ENCODE results near the gene DOK4.

Gene DOK4

DNA sequence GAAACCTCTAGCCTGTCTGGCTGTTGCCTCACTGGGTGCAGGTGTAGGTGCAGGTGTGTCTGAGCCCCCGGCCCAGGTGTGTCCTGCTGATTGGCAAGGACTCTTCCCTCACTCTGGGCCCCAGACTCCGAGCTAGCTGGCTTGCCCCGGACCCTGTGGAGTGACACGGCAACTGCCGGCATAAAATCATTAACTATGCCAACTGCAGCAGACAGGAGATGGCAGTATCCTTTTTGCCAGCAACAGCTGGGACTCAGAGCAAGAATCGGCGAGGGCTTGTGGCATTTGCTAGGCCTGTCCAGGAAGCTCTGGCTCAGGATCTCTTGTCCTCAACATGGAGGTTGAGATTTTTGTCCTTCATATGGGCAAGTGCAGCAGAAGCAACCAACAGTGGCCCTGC lies 59.9 kb downstream of the DOK4 start:
- no peaks in the 10 kb centered on the region for H3K9me3 ChIP-seq
- H3K36me3 ChIP-seq: peaks cover 29% of the 10 kb centered on the region
- no peak for DNase-seq
- H3K4me3 ChIP-seq (ENCODE audit: low read depth, low read length): no peak overlapping the region
- no peaks in the 10 kb centered on the region for H3K27me3 ChIP-seq
- H3K4me1 ChIP-seq: no peaks in the 10 kb centered on the region
- TF ChIP-seq, protein P1, sequence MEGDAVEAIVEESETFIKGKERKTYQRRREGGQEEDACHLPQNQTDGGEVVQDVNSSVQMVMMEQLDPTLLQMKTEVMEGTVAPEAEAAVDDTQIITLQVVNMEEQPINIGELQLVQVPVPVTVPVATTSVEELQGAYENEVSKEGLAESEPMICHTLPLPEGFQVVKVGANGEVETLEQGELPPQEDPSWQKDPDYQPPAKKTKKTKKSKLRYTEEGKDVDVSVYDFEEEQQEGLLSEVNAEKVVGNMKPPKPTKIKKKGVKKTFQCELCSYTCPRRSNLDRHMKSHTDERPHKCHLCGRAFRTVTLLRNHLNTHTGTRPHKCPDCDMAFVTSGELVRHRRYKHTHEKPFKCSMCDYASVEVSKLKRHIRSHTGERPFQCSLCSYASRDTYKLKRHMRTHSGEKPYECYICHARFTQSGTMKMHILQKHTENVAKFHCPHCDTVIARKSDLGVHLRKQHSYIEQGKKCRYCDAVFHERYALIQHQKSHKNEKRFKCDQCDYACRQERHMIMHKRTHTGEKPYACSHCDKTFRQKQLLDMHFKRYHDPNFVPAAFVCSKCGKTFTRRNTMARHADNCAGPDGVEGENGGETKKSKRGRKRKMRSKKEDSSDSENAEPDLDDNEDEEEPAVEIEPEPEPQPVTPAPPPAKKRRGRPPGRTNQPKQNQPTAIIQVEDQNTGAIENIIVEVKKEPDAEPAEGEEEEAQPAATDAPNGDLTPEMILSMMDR (IDR thresholded peaks at IDR 0.05; ENCODE audit: low read depth, low read length): no peak

DNA sequence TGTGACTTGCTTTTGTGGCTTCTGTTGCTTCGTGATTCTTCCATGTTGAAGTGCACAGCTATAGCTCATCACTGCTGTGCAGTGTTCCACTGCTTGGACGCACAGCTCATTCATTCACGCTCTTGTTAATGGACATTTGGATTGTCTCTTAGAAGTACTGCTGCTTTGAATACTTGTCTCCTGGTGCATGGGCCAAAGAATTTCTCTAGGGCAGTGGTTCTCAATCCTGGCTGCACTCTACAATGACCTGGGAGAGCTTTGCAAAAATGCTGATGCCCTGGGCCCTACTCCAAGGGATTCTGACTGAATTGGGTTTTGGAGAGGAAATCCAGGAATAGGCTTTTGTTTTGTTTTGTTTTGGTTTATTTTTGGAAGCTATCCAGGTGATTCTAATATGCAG lies 61.7 kb downstream of the DOK4 start:
- H3K4me3 ChIP-seq (ENCODE audit: low read depth, low read length): no peak overlapping the region
- H3K9me3 ChIP-seq: no peaks in the 10 kb centered on the region
- no peaks in the 10 kb centered on the region for H3K27me3 ChIP-seq
- TF ChIP-seq, protein P1 (IDR thresholded peaks at IDR 0.05; ENCODE audit: low read depth, low read length): no peak
- peaks cover 11% of the 10 kb centered on the region for H3K36me3 ChIP-seq
- peaks cover 1% of the 10 kb centered on the region; the same call in 1 of the 2 replicates for H3K4me1 ChIP-seq
- DNase-seq: no peak

DNA sequence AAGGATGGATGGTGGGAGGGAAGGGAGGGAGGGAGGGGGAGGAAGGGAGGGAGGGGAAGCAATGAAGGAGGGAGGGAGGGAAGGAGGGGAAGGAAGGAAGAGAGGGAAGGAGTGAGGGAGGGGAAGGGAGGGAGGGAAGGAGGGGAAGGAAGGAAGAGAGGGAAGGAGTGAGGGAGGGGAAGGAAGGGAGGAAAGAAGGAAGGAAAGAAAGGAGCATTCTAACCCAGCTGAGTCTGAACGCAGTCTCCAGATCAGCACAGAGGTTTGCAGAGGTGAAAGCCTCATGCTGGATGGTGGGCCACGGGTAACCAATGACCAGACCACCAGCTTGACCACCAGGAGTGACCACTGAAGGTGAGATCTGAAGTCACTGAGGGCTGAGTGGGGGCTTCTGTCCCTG lies 63.1 kb downstream of the DOK4 start:
- Histone ChIP-seq H3K4me3 (ENCODE audit: low read depth, low read length) (no peak overlapping the region), H3K4me1 (peaks cover 8% of the 10 kb centered on the region; the same call in 1 of the 2 replicates), H3K27me3 (no peaks in the 10 kb centered on the region), H3K36me3 (peaks cover 8% of the 10 kb centered on the region), H3K9me3 (no peaks in the 10 kb centered on the region)
- TF ChIP-seq, protein P1 (IDR thresholded peaks at IDR 0.05; ENCODE audit: low read depth, low read length): no peak
- DNase-seq: no peak

DNA sequence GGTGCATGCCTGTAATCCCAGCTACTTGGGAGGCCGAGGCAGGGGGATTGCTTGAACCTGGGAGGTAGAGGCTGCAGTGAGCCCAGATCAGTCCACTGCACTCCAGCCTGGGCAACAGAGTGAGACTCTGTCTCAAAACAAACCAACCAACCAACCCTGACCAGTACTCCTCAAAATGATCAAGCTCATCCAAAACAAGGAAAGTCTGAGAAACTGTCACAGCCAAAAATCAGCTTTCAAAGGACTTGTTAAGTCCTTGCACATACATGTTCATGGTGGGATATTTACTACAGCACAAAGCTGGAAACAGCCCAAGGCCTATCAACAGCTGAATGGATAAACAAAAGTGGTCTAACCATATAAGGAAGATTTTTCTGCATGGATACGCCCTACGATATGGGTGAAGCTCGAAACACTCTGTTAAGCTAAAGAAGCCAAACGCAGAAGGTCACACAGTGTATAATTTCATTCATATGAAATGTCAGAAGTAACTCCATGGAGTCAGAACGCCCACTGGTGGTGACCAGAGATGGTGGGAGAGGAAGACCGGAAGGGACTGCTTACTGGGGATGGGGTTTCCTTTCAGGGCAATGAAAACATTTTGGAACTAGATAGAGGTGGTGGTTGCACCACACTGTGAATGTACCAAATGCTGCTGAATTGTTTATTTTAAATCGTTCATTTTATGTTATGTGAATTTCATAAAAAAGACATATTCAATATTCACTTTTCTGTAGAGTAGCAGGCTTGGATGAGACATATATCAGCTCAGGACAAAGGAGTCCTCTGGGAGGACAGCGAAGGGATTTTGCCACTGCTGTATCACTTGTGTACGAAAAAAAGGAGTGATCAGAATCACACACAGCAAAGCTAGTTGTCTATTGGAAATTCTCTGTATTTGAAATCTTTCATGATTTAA lies 64.0 kb downstream of the DOK4 start:
- no peaks in the 10 kb centered on the region for H3K9me3 ChIP-seq
- H3K4me3 ChIP-seq (ENCODE audit: low read depth, low read length): no peak overlapping the region
- TF ChIP-seq, protein P1 (IDR thresholded peaks at IDR 0.05; ENCODE audit: low read depth, low read length): peak; percentile 95
- peaks cover 4% of the 10 kb centered on the region; the same call in 1 of the 2 replicates for H3K36me3 ChIP-seq
- H3K27me3 ChIP-seq: no peaks in the 10 kb centered on the region
- peak; percentile 75 for DNase-seq
- H3K4me1 ChIP-seq: peaks cover 15% of the 10 kb centered on the region

Measured in BE2C (cell line).